PC-9 (cell line): Measurements from ENCODE around the gene ESRRG. TPM values are rescaled to one million over a fixed set of nuclear protein-coding genes. Genes with fewer than 3 reads are reported as not detected.
A peak's percentile ranks its signal among the peaks of the same experiment; 100 is the strongest.

Experiments used
- BruUV-seq: library from RNA; stranded (reverse); fragments of 400-500 nt; replicated peaks from 2 replicates; lab custom pipeline; 2021; lab: Mats Ljungman, UMichigan
- CTCF ChIA-PET: fragments of 300-600 bp; sonication (Branson Sonifier 250); formaldehyde crosslinking; loops from one replicate; lab custom pipeline; 2022; ENCODE audit warnings: antibody characterized with exemption; lab: Charles Lee
- POLR2A ChIA-PET: fragments of 300-600 bp; sonication (Branson Sonifier 250); formaldehyde crosslinking; loops from one replicate; lab custom pipeline; 2022; ENCODE audit warnings: antibody characterized with exemption; ENCODE audit not compliant: unreplicated experiment; lab: Charles Lee
- DNase-seq, 2 experiments: peaks; one replicate each; pipeline versions ENCODE4 v3.0.0 to v3.0.0-alpha.2; 2015 to 2022; ENCODE audit warnings: mixed read lengths in 1 of 2
- H2AFZ ChIP-seq: fragments of 200-600 bp; sonication (generic); 2 replicates; pipeline ENCODE4 v1.8.1; 2017; ENCODE audit warnings: antibody characterized with exemption
- H3F3A ChIP-seq: fragments of 200-600 bp; sonication (generic); 2 replicates; pipeline ENCODE4 v1.8.1; 2017; ENCODE audit warnings: antibody characterized with exemption, mild to moderate bottlenecking, low read depth; ENCODE audit not compliant: insufficient read depth
- H3K27ac ChIP-seq: fragments of 200-600 bp; sonication (generic); 2 replicates; pipeline ENCODE4 v1.6.1; 2016; ENCODE audit warnings: mixed run types
- H3K27me3 ChIP-seq: fragments of 200-600 bp; sonication (generic); 2 replicates; pipeline ENCODE4 v1.6.1; 2016; ENCODE audit warnings: low read depth, mixed run types; ENCODE audit not compliant: insufficient read depth
- H3K36me3 ChIP-seq: fragments of 200-600 bp; sonication (generic); 2 replicates; pipeline ENCODE4 v1.6.1; 2016; ENCODE audit warnings: low read depth, mixed run types
- H3K4me1 ChIP-seq: fragments of 200-600 bp; sonication (generic); replicated peaks from 2 replicates; pipeline ENCODE4 v1.6.1; 2016; ENCODE audit warnings: mixed run types; ENCODE audit not compliant: insufficient read depth
- H3K4me2 ChIP-seq: fragments of 200-600 bp; sonication (generic); 2 replicates; pipeline ENCODE4 v1.6.1; 2017; ENCODE audit warnings: mixed run types
- H3K4me3 ChIP-seq: fragments of 200-600 bp; sonication (generic); 2 replicates; pipeline ENCODE4 v1.6.1; 2016; ENCODE audit warnings: mixed run types
- H3K79me2 ChIP-seq: fragments of 200-600 bp; sonication (generic); 2 replicates; pipeline ENCODE4 v1.6.1; 2017; ENCODE audit warnings: low read depth, mixed run types
- H3K9me2 ChIP-seq: fragments of 200-600 bp; sonication (generic); 2 replicates; pipeline ENCODE4 v1.8.1; 2017; ENCODE audit warnings: mild to moderate bottlenecking; ENCODE audit not compliant: insufficient read depth
- H3K9me3 ChIP-seq: fragments of 200-600 bp; sonication (generic); 2 replicates; pipeline ENCODE4 v1.8.1; 2016; ENCODE audit warnings: low read depth; ENCODE audit not compliant: insufficient read depth
- H4K20me1 ChIP-seq: fragments of 200-600 bp; sonication (generic); 2 replicates; pipeline ENCODE4 v1.8.1; 2017; ENCODE audit not compliant: insufficient read depth
- CTCF ChIP-seq: fragments of 200-600 bp; sonication (generic); conservative IDR thresholded peaks from 2 replicates; pipeline ENCODE4 v1.6.1; 2017; ENCODE audit warnings: mixed run types, antibody characterized with exemption, mild to moderate bottlenecking, moderate library complexity
- EZH2 ChIP-seq: fragments of 200-600 bp; sonication (generic); IDR thresholded peaks from 2 replicates; pipeline ENCODE4 v1.8.0; 2017; ENCODE audit warnings: antibody characterized with exemption, low read depth
- intact Hi-C: fragments of 100-400 bp; cut with micrococcal nuclease; formaldehyde crosslinking; loops from one replicate; pipeline ENCODE4 v1.10.0; 2022; ENCODE audit not compliant: unreplicated experiment
- total RNA-seq: library from RNA; stranded (reverse); gene quantifications from 2 replicates; pipeline ENCODE4 v1.2.3, GENCODE V29; 2021

The ESRRG gene
- total RNA-seq, 1 experiment from 2014 or later, result not detected

- H3K4me3 ChIP-seq, result no peak overlapping the region
- no peaks in the 10 kb centered on the region for H4K20me1 ChIP-seq
- H3K27me3 ChIP-seq, result no peaks in the 10 kb centered on the region
- H3K9me2 ChIP-seq, result no peaks in the 10 kb centered on the region
- no peaks in the 10 kb centered on the region for H3K36me3 ChIP-seq
- no peaks in the 10 kb centered on the region for H3F3A ChIP-seq
- no peak overlapping the region for H3K27ac ChIP-seq
- H2AFZ ChIP-seq, result no peak overlapping the region
- ChIA-PET CTCF (no interaction called here), POLR2A (no interaction called here)
- no TSS peak for BruUV-seq
- H3K79me2 ChIP-seq, result no peaks in the 10 kb centered on the region
- no peak overlapping the region for H3K4me2 ChIP-seq
- no peaks in the 10 kb centered on the region for H3K9me3 ChIP-seq
- intact Hi-C loops, result loop anchor here (2.0 kb wide), 1 partner anchor 1420 kb away; no protein-coding TSS in a partner anchor
- no peaks in the 10 kb centered on the region for H3K4me1 ChIP-seq
- TF ChIP-seq CTCF (no peak), EZH2 (no peak)
- no peak for DNase-seq
Measured at GRCh38 chr1:216750961-216751360, 27.7 kb upstream of the ESRRG start.

GRCh38 chr1:216750031-216750627, 26.9 kb upstream of the ESRRG start:
- Histone ChIP-seq H3F3A (no peaks in the 10 kb centered on the region), H3K36me3 (no peaks in the 10 kb centered on the region), H3K4me2 (no peak overlapping the region), H3K4me1 (no peaks in the 10 kb centered on the region), H3K79me2 (no peaks in the 10 kb centered on the region), H4K20me1 (no peaks in the 10 kb centered on the region), H3K4me3 (no peak overlapping the region), H2AFZ (no peak overlapping the region), H3K27ac (no peak overlapping the region), H3K9me3 (no peaks in the 10 kb centered on the region), H3K27me3 (no peaks in the 10 kb centered on the region), H3K9me2 (no peaks in the 10 kb centered on the region)
- ChIA-PET POLR2A (no interaction called here), CTCF (no interaction called here)
- TF ChIP-seq EZH2 (no peak), CTCF (peak; percentile 64)
- intact Hi-C loops, result loop anchor here (2.0 kb wide), 1 partner anchor 1421 kb away; no protein-coding TSS in a partner anchor
- no peak for DNase-seq
- BruUV-seq, result no TSS peak

GRCh38 chr1:216749232-216749631, 26.0 kb upstream of the ESRRG start:
- no peaks in the 10 kb centered on the region for H3K4me1 ChIP-seq
- TF ChIP-seq EZH2, result no peak
- no peak for TF ChIP-seq CTCF
- no peak overlapping the region for H3K4me3 ChIP-seq
- no peak overlapping the region for H3K4me2 ChIP-seq
- no peaks in the 10 kb centered on the region for H3K36me3 ChIP-seq
- H3K27me3 ChIP-seq, result no peaks in the 10 kb centered on the region
- no TSS peak for BruUV-seq
- intact Hi-C loops, result no loop called here
- H4K20me1 ChIP-seq, result no peaks in the 10 kb centered on the region
- DNase-seq, result no peak
- POLR2A ChIA-PET, result no interaction called here
- no peaks in the 10 kb centered on the region for H3K79me2 ChIP-seq
- H3K27ac ChIP-seq, result no peak overlapping the region
- H3K9me2 ChIP-seq, result no peaks in the 10 kb centered on the region
- no peaks in the 10 kb centered on the region for H3K9me3 ChIP-seq
- H2AFZ ChIP-seq, result no peak overlapping the region
- CTCF ChIA-PET, result no interaction called here
- no peaks in the 10 kb centered on the region for H3F3A ChIP-seq
